IgD-negative memory B cell (primary cell): ENCODE data around the gene C6orf52. TPM values are rescaled to one million over a fixed set of nuclear protein-coding genes. Genes with fewer than 3 reads are reported as not detected.
"Not testable (repeated sequence)": the region's sequence is repeated elsewhere in the genome, so short reads cannot be mapped to it uniquely, and the experiment has no call there.

ENCODE experiments used
- H3K27ac Mint-ChIP-seq, 3 donors: one replicate each; pipeline ENCODE4 v1.8.0; 2020 to 2022; ENCODE audit warnings: mild to moderate bottlenecking in 3 of 3, mixed read lengths in 3 of 3, moderate library complexity in 1 of 3
- H3K27me3 Mint-ChIP-seq: one replicate; pipeline ENCODE4 v1.8.0; 2021; ENCODE audit warnings: mixed read lengths
- H3K36me3 Mint-ChIP-seq: one replicate; pipeline ENCODE4 v1.8.0; 2020; ENCODE audit warnings: mild to moderate bottlenecking, mixed read lengths
- H3K4me1 Mint-ChIP-seq, 3 donors: one replicate each; pipeline ENCODE4 v1.8.0; 2020 to 2022; ENCODE audit warnings: mixed read lengths in 3 of 3, mild to moderate bottlenecking in 1 of 3
- H3K4me3 Mint-ChIP-seq, 4 donors: one replicate each; pipeline ENCODE4 v1.8.0; 2020 to 2022; ENCODE audit warnings: mild to moderate bottlenecking in 4 of 4, mixed read lengths in 4 of 4, moderate library complexity in 3 of 4
- H3K9me3 Mint-ChIP-seq, 3 donors: one replicate each; pipeline ENCODE4 v1.8.0; 2020 to 2021; ENCODE audit warnings: mixed read lengths in 3 of 3, mild to moderate bottlenecking in 1 of 3
- polyA plus RNA-seq: library from polyadenylated mRNA; unstranded; fragments of 300-500 nt; fragmentation: Illumina TruSeq; gene quantifications from one replicate; pipeline ENCODE4 v1.2.3, GENCODE V29; 2021

C6orf52 gene
- polyA plus RNA-seq, 1 donor from 2014 or later: 1.1 TPM

GRCh38 chr6:10685092-10685915 is 9.1 kb downstream of the C6orf52 start:
- Mint-ChIP-seq H3K9me3 (no peaks in the 10 kb centered on the region), H3K27ac (no peak overlapping the region), H3K36me3 (peaks cover 1% of the 10 kb centered on the region), H3K4me1 (peaks cover 0 to 1% (median 0%) of the 10 kb centered on the region in 3 donors), H3K27me3 (peaks cover 1% of the 10 kb centered on the region), H3K4me3 (no peak overlapping the region)

GRCh38 chr6:10684618-10685017 is 9.8 kb downstream of the C6orf52 start:
- peaks cover 0 to 1% (median 0%) of the 10 kb centered on the region in 3 donors for H3K4me1 Mint-ChIP-seq
- H3K4me3 Mint-ChIP-seq: no peak overlapping the region
- no peaks in the 10 kb centered on the region for H3K9me3 Mint-ChIP-seq
- H3K27ac Mint-ChIP-seq: no peak overlapping the region
- peaks cover 1% of the 10 kb centered on the region for H3K36me3 Mint-ChIP-seq
- H3K27me3 Mint-ChIP-seq: peaks cover 1% of the 10 kb centered on the region

DNA sequence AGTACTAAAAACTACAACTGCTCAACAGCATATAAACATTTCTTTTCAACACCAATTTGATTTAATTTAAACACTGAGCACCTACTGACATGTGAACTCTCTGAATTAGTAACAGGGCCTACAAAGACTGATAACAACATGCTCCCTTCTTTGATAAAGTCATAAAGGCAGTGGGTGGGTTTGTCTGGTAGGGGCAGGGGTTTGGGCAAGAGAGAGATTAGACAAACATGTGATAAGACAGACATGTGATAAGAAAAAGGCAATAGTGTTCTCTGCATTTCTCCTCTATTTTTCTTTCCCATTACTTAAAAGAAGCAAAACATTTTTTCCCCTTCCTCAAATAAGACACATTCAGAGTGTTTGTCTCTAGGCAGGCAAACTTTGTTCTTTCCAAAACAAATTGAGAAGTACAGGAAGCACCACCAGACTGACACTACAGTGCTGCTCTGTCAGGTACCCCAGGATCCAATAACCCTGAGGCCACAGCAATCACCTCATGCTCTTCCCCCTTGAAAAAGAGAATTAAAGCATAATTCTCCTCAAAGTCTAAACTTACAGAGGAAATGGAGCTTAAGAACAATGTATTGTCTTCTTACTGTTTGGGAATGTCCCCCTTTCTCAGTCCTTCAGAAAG is 11.9 kb downstream of the C6orf52 start:
- H3K4me1 Mint-ChIP-seq: peaks cover 0 to 1% (median 0%) of the 10 kb centered on the region in 3 donors
- peak overlapping the region in 1 of 3 donors; percentile 61 for H3K27ac Mint-ChIP-seq
- peaks cover 1% of the 10 kb centered on the region for H3K27me3 Mint-ChIP-seq
- no peak overlapping the region for H3K4me3 Mint-ChIP-seq
- peaks cover 1% of the 10 kb centered on the region for H3K36me3 Mint-ChIP-seq
- no peaks in the 10 kb centered on the region for H3K9me3 Mint-ChIP-seq

- no peaks in the 10 kb centered on the region for H3K9me3 Mint-ChIP-seq
- peaks cover 1% of the 10 kb centered on the region for H3K36me3 Mint-ChIP-seq
- no peak overlapping the region for H3K4me3 Mint-ChIP-seq
- no peak overlapping the region for H3K27ac Mint-ChIP-seq
- peaks cover 1% of the 10 kb centered on the region for H3K27me3 Mint-ChIP-seq
- peaks cover 0 to 1% (median 0%) of the 10 kb centered on the region in 3 donors for H3K4me1 Mint-ChIP-seq
Observed at GRCh38 chr6:10681795-10682194, 12.6 kb downstream of the C6orf52 start.

GRCh38 chr6:10678456-10678855 is 16.0 kb downstream of the C6orf52 start:
- Mint-ChIP-seq H3K4me3 (no peak overlapping the region), H3K27me3 (no peaks in the 10 kb centered on the region), H3K27ac (no peak overlapping the region), H3K9me3 (peaks cover 0 to 3% (median 3%) of the 10 kb centered on the region in 3 donors), H3K36me3 (no peaks in the 10 kb centered on the region), H3K4me1 (peaks cover 0 to 1% (median 0%) of the 10 kb centered on the region in 3 donors)

GRCh38 chr6:10676403-10676802 is 18.0 kb downstream of the C6orf52 start:
- Mint-ChIP-seq H3K36me3 (no peaks in the 10 kb centered on the region), H3K27ac (no peak overlapping the region), H3K4me3 (no peak overlapping the region), H3K4me1 (no peaks in the 10 kb centered on the region), H3K9me3 (peaks cover 0 to 3% (median 3%) of the 10 kb centered on the region in 3 donors), H3K27me3 (no peaks in the 10 kb centered on the region)

GRCh38 chr6:10668126-10668917 is 26.1 kb downstream of the C6orf52 start:
- Mint-ChIP-seq H3K4me1 (peaks cover 0 to 5% (median 2%) of the 10 kb centered on the region in 3 donors), H3K27ac (no peak overlapping the region), H3K36me3 (peaks cover 3% of the 10 kb centered on the region), H3K4me3 (no peak overlapping the region), H3K27me3 (peaks cover 6% of the 10 kb centered on the region), H3K9me3 (peaks cover 0 to 2% (median 0%) of the 10 kb centered on the region in 3 donors)

- not testable (repeated sequence) for H3K9me3 Mint-ChIP-seq, H3K27me3 Mint-ChIP-seq, H3K27ac Mint-ChIP-seq, H3K4me1 Mint-ChIP-seq, H3K36me3 Mint-ChIP-seq, H3K4me3 Mint-ChIP-seq
Observed at GRCh38 chr6:10665595-10665994, 28.8 kb downstream of the C6orf52 start.

- Mint-ChIP-seq H3K36me3 (peaks cover 3% of the 10 kb centered on the region), H3K27me3 (peaks cover under 1% of the 10 kb centered on the region), H3K4me1 (peaks cover 0 to 5% (median 2%) of the 10 kb centered on the region in 3 donors), H3K27ac (no peak overlapping the region), H3K9me3 (peaks cover 0 to 2% (median 0%) of the 10 kb centered on the region in 3 donors), H3K4me3 (no peak overlapping the region)
Observed at GRCh38 chr6:10662742-10663141, 31.7 kb downstream of the C6orf52 start.

- peaks cover 0 to 2% (median 0%) of the 10 kb centered on the region in 3 donors for H3K9me3 Mint-ChIP-seq
- H3K27me3 Mint-ChIP-seq: no peaks in the 10 kb centered on the region
- H3K36me3 Mint-ChIP-seq: peaks cover 1% of the 10 kb centered on the region
- H3K4me3 Mint-ChIP-seq: no peak overlapping the region
- peaks cover 0 to 5% (median 2%) of the 10 kb centered on the region in 3 donors for H3K4me1 Mint-ChIP-seq
- H3K27ac Mint-ChIP-seq: no peak overlapping the region
Observed at GRCh38 chr6:10662207-10662606, 32.2 kb downstream of the C6orf52 start.

DNA sequence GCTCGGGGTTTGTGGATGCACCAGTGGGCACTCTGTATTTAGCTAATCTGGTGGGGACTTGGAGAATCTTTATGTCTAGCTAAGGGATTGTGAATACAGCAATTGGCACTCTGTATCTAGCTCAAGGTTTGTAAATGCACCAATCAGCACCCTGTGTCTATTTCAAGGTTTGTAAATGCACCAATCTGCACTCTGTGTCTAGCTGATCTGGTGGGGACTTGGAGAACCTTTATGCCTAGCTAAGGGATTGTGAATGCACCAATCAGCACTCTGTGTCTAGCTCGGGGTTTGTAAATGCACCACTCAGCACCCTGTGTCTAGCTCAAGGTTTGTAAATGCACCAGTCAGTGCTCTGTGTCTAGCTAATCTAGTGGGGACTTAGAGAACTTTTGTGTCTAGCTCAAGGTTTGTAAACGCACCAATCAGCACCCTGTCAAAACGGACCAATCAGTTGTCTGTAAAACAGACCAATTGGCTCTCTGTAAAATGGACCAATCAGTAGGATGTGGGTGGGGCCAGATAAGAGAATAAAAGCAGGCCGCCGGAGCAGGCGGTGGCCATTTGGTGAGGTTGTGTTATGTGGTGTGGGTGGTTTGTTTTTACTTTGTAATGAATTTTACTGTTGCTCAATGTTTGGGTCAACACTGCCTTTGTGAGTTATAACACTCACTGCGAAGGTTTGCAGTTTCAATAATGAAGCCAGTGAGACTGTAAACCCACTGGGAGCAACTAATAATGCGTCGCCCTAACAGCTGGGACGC is 33.8 kb downstream of the C6orf52 start:
- Mint-ChIP-seq H3K27ac (peak overlapping the region in 1 of 3 donors; percentile 34), H3K4me3 (peak overlapping the region in 3 of 4 donors; percentile 38 to 73 (median 52))
- not testable (repeated sequence) for H3K9me3 Mint-ChIP-seq, H3K4me1 Mint-ChIP-seq, H3K27me3 Mint-ChIP-seq, H3K36me3 Mint-ChIP-seq

DNA sequence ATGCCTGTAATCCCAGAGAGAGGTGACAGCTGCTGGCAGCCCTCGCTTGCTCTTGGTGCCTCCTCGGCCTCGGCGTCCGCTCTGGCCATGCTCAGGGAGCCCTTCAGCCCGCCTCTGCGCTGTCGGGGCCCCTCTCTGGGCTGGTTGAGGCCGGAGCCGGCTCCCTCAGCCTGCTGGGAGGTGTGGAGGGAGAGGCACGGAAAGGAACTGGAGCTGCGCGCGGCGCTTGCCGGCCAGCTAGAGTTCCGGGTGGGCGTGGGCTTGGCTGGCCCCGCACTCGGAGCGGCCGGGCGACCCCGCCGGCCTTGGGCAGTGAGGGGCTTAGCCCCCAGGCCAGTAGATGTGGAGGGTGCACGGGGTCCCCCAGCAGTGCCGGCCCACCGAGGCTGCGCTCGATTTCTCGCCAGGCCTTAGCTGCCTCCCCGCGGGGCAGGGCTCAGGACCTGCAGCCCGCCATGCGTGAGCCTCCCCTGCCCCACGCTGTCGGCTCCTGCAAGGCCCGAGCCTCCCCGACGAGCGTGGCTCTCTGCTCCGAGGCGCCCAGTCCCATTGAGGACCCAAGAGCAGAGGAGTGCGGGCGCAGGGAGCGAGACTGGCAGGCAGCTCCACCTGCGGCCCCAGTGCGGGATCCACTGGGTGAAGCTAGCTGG is 34.6 kb downstream of the C6orf52 start:
- Mint-ChIP-seq H3K4me1 (peaks cover 0 to 12% (median 6%) of the 10 kb centered on the region in 3 donors), H3K4me3 (peak overlapping the region in 2 of 4 donors; percentile 38 to 52), H3K27me3 (peaks cover 16% of the 10 kb centered on the region), H3K36me3 (no peaks in the 10 kb centered on the region), H3K27ac (no peak overlapping the region), H3K9me3 (peaks cover 0 to 2% (median 0%) of the 10 kb centered on the region in 3 donors)

DNA sequence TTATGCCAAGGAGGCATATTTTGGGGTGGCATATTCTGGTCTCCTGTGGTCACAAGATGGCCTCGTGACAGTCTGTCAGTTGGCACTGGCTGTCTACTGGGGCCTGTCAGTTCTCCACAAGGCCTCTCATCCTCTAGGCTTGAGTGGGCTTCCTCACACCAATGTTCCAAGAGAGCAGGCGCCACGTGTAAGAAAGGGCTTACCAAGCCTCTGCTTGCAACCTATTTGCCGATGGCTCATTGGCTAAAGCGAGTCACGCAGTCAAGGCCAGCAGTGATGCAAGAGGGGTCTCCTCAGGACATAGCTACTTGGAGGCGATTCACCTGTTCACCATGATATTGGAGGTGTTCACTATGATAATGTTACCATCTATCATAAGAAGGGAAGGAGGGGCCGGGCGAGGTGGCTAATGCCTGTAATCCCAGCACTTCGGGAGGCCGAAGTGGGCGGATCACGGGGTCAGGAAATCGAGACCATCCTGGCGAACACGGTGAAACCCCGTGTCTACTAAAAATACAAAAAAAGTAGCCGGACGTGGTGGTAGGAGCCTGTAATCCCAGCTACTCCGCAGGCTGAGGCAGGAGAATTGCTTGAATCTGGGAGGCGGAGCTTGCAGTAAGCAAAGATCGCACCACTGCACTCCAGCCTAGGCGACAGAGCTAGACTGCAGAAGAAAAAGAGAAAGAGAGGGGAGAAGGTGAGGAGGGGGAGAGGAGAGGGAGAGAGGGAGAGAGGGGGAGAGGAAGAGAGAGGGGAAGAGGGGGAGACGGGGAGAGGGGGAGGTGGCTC is 35.3 kb downstream of the C6orf52 start:
- Mint-ChIP-seq H3K9me3 (peaks cover 0 to 2% (median 0%) of the 10 kb centered on the region in 3 donors), H3K4me3 (peak overlapping the region in 3 of 4 donors; percentile 34 to 67 (median 36)), H3K4me1 (peaks cover 0 to 9% (median 4%) of the 10 kb centered on the region in 3 donors), H3K27ac (no peak overlapping the region), H3K27me3 (peaks cover 17% of the 10 kb centered on the region), H3K36me3 (no peaks in the 10 kb centered on the region)
